DOHH2 (cell line): ENCODE data around the gene PLLP.

Source experiments
- H3F3A ChIP-seq: fragments of 200-600 bp; sonication (generic), shearing (Covaris generic); 2 replicates; pipeline ENCODE4 v1.6.0; 2016; ENCODE audit warnings: antibody characterized with exemption, mild to moderate bottlenecking; ENCODE audit not compliant: control insufficient read depth, insufficient read depth
- H3K27ac ChIP-seq: fragments of 200-600 bp; sonication (generic); 2 replicates; pipeline ENCODE4 v1.5.1; 2014; ENCODE audit warnings: low read depth, mild to moderate bottlenecking, low read length, moderate library complexity
- H3K27me3 ChIP-seq: fragments of 200-600 bp; sonication (generic); 2 replicates; pipeline ENCODE4 v1.6.1; 2014; ENCODE audit warnings: mild to moderate bottlenecking, low read length, mixed read lengths; ENCODE audit not compliant: control insufficient read depth
- H3K36me3 ChIP-seq: fragments of 200-600 bp; sonication (generic); 2 replicates; pipeline ENCODE4 v1.6.1; 2014; ENCODE audit warnings: mild to moderate bottlenecking, low read length, moderate library complexity, mixed read lengths; ENCODE audit not compliant: control insufficient read depth
- H3K4me1 ChIP-seq: fragments of 200-600 bp; sonication (generic); 2 replicates; pipeline ENCODE4 v1.6.1; 2014; ENCODE audit warnings: mild to moderate bottlenecking, low read length, mixed read lengths; ENCODE audit not compliant: control insufficient read depth
- H3K4me2 ChIP-seq: fragments of 200-600 bp; sonication (generic); 2 replicates; pipeline ENCODE4 v1.6.0; 2014; ENCODE audit warnings: mild to moderate bottlenecking, low read length, moderate library complexity
- H3K4me3 ChIP-seq: fragments of 200-600 bp; sonication (generic); 2 replicates; pipeline ENCODE4 v1.5.1; 2014; ENCODE audit warnings: mild to moderate bottlenecking, low read length, mixed read lengths
- H3K79me2 ChIP-seq: fragments of 200-600 bp; sonication (generic); 2 replicates; pipeline ENCODE4 v1.6.1; 2014; ENCODE audit warnings: mild to moderate bottlenecking, low read length, mixed read lengths; ENCODE audit not compliant: control insufficient read depth
- H3K9me2 ChIP-seq: fragments of 200-600 bp; sonication (generic); replicated peaks from 2 replicates; pipeline ENCODE4 v1.6.1; 2014; ENCODE audit warnings: mild to moderate bottlenecking, low read length, mixed read lengths; ENCODE audit not compliant: control insufficient read depth
- H3K9me3 ChIP-seq: fragments of 200-600 bp; sonication (generic); 2 replicates; pipeline ENCODE4 v1.6.1; 2014; ENCODE audit warnings: antibody characterized with exemption, low read length, mixed read lengths; ENCODE audit not compliant: control insufficient read depth, insufficient read depth
- H4K20me1 ChIP-seq: fragments of 200-600 bp; sonication (generic); 2 replicates; pipeline ENCODE4 v1.6.0; 2014; ENCODE audit warnings: low read depth, mild to moderate bottlenecking, antibody characterized with exemption, low read length, moderate library complexity; ENCODE audit not compliant: control insufficient read depth, insufficient read depth
- EZH2phosphoT487 ChIP-seq: fragments of 200-600 bp; sonication (generic); IDR thresholded peaks from 2 replicates; pipeline ENCODE4 v1.6.1; 2017; ENCODE audit warnings: borderline replicate concordance, mild to moderate bottlenecking, antibody characterized with exemption, low read length, moderate library complexity, mixed read lengths
- TF ChIP-seq, protein P1 (sequence below): fragments of 200-600 bp; sonication (generic); IDR thresholded peaks from one replicate; pipeline ENCODE4 v1.5.1; 2014; ENCODE audit warnings: antibody characterized with exemption, mild to moderate bottlenecking, low read depth, low read length; ENCODE audit not compliant: poor library complexity, severe bottlenecking

The PLLP gene

GRCh38 chr16:57264381-57264780 is 20.1 kb downstream of the PLLP start:
- Histone ChIP-seq H3F3A (no peaks in the 10 kb centered on the region), H3K4me1 (peaks cover 15% of the 10 kb centered on the region)

GRCh38 chr16:57263541-57264351 is 20.7 kb downstream of the PLLP start:
- Histone ChIP-seq H3K9me3 (no peaks in the 10 kb centered on the region), H3K27ac (no peak overlapping the region), H3K27me3 (no peaks in the 10 kb centered on the region), H3K36me3 (no peaks in the 10 kb centered on the region), H3K79me2 (no peaks in the 10 kb centered on the region), H3K4me2 (no peak overlapping the region), H3F3A (no peaks in the 10 kb centered on the region), H3K4me3 (no peak overlapping the region), H3K9me2 (no peaks in the 10 kb centered on the region), H4K20me1 (no peaks in the 10 kb centered on the region), H3K4me1 (peaks cover 15% of the 10 kb centered on the region)
- no peak for TF ChIP-seq EZH2phosphoT487
- TF ChIP-seq, protein P1, sequence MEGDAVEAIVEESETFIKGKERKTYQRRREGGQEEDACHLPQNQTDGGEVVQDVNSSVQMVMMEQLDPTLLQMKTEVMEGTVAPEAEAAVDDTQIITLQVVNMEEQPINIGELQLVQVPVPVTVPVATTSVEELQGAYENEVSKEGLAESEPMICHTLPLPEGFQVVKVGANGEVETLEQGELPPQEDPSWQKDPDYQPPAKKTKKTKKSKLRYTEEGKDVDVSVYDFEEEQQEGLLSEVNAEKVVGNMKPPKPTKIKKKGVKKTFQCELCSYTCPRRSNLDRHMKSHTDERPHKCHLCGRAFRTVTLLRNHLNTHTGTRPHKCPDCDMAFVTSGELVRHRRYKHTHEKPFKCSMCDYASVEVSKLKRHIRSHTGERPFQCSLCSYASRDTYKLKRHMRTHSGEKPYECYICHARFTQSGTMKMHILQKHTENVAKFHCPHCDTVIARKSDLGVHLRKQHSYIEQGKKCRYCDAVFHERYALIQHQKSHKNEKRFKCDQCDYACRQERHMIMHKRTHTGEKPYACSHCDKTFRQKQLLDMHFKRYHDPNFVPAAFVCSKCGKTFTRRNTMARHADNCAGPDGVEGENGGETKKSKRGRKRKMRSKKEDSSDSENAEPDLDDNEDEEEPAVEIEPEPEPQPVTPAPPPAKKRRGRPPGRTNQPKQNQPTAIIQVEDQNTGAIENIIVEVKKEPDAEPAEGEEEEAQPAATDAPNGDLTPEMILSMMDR = no peak

More at GRCh38 chr16:57264381-57264780, 20.1 kb downstream of the PLLP start:
- Histone ChIP-seq H3K79me2 (no peaks in the 10 kb centered on the region), H3K36me3 (no peaks in the 10 kb centered on the region), H3K27me3 (no peaks in the 10 kb centered on the region), H3K9me3 (no peaks in the 10 kb centered on the region), H3K27ac (no peak overlapping the region), H3K4me2 (no peak overlapping the region), H3K4me3 (no peak overlapping the region), H4K20me1 (no peaks in the 10 kb centered on the region), H3K9me2 (no peaks in the 10 kb centered on the region)
- TF ChIP-seq, protein P1 = no peak
- TF ChIP-seq EZH2phosphoT487 = no peak

DNA sequence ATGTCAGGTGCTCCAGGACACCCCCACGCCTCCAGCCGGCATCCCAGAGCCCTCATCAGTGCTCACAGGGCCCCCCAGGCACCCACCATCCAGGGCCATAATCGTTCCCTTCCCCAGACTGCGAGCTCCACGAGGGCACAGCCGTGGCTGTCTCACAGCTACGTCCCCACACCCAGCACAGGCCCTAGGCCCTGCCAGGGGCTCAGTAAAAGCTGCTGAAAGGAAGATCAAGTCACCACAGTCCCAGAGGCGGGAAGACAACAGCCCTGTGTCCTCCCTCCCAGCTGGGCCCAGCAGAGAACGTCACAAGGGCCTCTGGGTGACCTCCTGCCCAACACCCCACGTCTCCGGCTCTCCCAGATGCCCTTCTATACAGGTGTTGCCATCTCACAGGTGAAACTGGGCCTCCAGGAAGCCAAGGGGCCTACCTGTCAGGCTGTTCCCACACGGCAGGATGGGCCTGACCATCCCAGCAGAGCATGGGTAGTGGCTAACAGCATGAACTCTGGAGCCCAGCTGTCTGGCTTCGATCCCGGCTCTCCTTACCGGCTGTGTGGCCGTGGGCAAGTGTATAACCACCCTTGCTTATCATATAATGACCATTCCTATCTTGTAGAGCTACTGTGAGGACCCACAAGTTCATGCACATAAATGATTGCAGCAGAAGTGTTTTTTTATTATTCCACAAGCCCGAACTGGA is 21.5 kb downstream of the PLLP start:
- peaks cover 15% of the 10 kb centered on the region for H3K4me1 ChIP-seq
- H3K9me2 ChIP-seq = no peaks in the 10 kb centered on the region
- no peaks in the 10 kb centered on the region for H3K27me3 ChIP-seq
- H3K4me2 ChIP-seq = no peak overlapping the region
- H3K4me3 ChIP-seq = no peak overlapping the region
- no peaks in the 10 kb centered on the region for H3K9me3 ChIP-seq
- H3K36me3 ChIP-seq = no peaks in the 10 kb centered on the region
- TF ChIP-seq EZH2phosphoT487 = no peak
- TF ChIP-seq, protein P1 = no peak
- H4K20me1 ChIP-seq = no peaks in the 10 kb centered on the region
- no peaks in the 10 kb centered on the region for H3F3A ChIP-seq
- H3K79me2 ChIP-seq = no peaks in the 10 kb centered on the region
- no peak overlapping the region for H3K27ac ChIP-seq
